Skeletal muscle satellite cell (primary cell): ENCODE data around the gene EPHB1.

Experiments
- H3K27me3 ChIP-seq: 2 replicates; pipeline ENCODE4 v1.7.0; 2013; ENCODE audit warnings: low read length; ENCODE audit not compliant: control insufficient read depth, insufficient read depth
- H3K36me3 ChIP-seq: 2 replicates; pipeline ENCODE4 v1.7.0; 2013; ENCODE audit warnings: mild to moderate bottlenecking, control low read depth, low read length; ENCODE audit not compliant: insufficient read depth
- H3K4me1 ChIP-seq: 2 replicates; pipeline ENCODE4 v1.7.0; 2013; ENCODE audit warnings: low read length; ENCODE audit not compliant: control insufficient read depth, insufficient read depth
- H3K4me2 ChIP-seq: 2 replicates; pipeline ENCODE4 v1.7.0; 2013; ENCODE audit warnings: mild to moderate bottlenecking, low read length
- H3K4me3 ChIP-seq: 2 replicates; pipeline ENCODE4 v1.7.0; 2013; ENCODE audit warnings: low read length
- H3K9ac ChIP-seq: 2 replicates; pipeline ENCODE4 v1.7.0; 2013; ENCODE audit warnings: mild to moderate bottlenecking, low read depth, low read length, moderate library complexity
- H3K9me3 ChIP-seq: replicated peaks from 2 replicates; pipeline ENCODE4 v1.7.0; 2013; ENCODE audit warnings: mild to moderate bottlenecking, control low read depth, low read length

EPHB1 gene

GRCh38 chr3:135131290-135131689, 336.2 kb downstream of the EPHB1 start:
- no peaks in the 10 kb centered on the region for H3K4me1 ChIP-seq
- H3K36me3 ChIP-seq: no peaks in the 10 kb centered on the region
- H3K4me2 ChIP-seq: no peak overlapping the region
- no peaks in the 10 kb centered on the region for H3K9me3 ChIP-seq
- H3K9ac ChIP-seq: no peak overlapping the region
- no peak overlapping the region for H3K4me3 ChIP-seq
- H3K27me3 ChIP-seq: no peaks in the 10 kb centered on the region

DNA sequence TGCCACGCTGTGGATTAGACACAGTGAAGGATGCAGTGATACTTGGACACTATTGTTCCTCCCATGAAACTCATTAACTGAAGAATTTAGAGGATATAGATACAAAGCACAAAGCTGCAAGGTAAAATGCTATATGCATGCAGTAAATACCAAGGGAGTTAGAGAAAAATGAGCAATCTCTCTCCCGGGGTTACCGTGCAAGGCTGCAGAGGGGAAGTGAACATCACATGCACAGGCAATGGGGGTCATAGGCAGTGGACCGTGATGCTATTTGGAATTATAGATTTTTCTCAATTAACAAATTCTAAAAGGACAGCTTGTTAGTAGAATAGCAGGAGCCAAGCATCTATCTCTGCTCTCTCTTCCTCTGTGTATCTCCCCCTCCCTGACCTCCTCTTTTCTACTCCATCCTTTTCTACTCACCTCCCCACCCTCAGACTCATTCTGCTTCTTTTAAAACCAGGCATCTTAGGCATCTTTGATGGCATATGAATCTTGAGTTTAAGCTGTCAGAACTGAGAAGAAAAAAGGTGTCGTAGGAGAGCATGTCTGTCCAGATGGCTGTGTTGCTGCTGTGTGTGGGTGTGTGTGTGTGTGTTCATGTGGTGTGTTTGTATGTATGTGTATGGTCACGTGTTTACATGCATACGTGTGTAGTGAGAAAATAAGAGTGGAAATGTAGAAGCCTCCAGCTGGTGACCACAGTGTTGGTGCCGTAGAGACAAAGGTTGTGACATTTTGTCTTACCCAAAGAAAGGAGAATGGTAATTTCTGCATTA, 339.0 kb downstream of the EPHB1 start:
- H3K9ac ChIP-seq: no peak overlapping the region

DNA sequence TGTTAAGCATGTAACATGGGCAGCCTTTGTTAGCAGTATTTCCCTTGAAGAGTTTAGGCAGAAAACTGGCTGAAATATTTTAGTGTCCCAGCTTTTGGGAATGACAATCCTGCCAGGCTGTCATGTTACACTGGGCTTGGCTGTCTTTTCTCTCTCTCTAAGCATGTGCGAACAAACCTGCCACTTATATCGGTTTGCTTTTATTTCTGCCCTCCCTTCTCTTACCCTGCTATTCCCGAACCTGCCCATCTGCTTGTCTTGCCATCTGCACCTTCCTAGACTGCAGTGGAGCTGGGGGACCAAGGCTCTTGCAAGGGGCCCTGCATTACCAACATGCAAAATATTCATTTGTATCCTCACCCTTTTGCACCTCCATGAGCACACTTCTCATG, 339.6 kb downstream of the EPHB1 start:
- Histone ChIP-seq H3K36me3 (no peaks in the 10 kb centered on the region), H3K4me3 (no peak overlapping the region), H3K4me1 (no peaks in the 10 kb centered on the region), H3K27me3 (no peaks in the 10 kb centered on the region), H3K9me3 (no peaks in the 10 kb centered on the region), H3K4me2 (no peak overlapping the region), H3K9ac (no peak overlapping the region)

More for the DNA sequence above, 339.0 kb downstream of the EPHB1 start:
- Histone ChIP-seq H3K4me1 (no peaks in the 10 kb centered on the region), H3K4me2 (no peak overlapping the region), H3K36me3 (no peaks in the 10 kb centered on the region), H3K9me3 (no peaks in the 10 kb centered on the region), H3K27me3 (no peaks in the 10 kb centered on the region), H3K4me3 (no peak overlapping the region)

- H3K9me3 ChIP-seq: no peaks in the 10 kb centered on the region
- H3K4me3 ChIP-seq: no peak overlapping the region
- no peak overlapping the region for H3K9ac ChIP-seq
- no peaks in the 10 kb centered on the region for H3K4me1 ChIP-seq
- H3K4me2 ChIP-seq: no peak overlapping the region
- H3K36me3 ChIP-seq: no peaks in the 10 kb centered on the region
- no peaks in the 10 kb centered on the region for H3K27me3 ChIP-seq
These were observed 340.4 kb downstream of the EPHB1 start for GRCh38 chr3:135135445-135135844.

GRCh38 chr3:135136361-135137100, 341.5 kb downstream of the EPHB1 start:
- Histone ChIP-seq H3K4me2 (no peak overlapping the region), H3K9ac (no peak overlapping the region), H3K4me1 (no peaks in the 10 kb centered on the region), H3K36me3 (no peaks in the 10 kb centered on the region), H3K9me3 (no peaks in the 10 kb centered on the region), H3K27me3 (no peaks in the 10 kb centered on the region), H3K4me3 (no peak overlapping the region)

DNA sequence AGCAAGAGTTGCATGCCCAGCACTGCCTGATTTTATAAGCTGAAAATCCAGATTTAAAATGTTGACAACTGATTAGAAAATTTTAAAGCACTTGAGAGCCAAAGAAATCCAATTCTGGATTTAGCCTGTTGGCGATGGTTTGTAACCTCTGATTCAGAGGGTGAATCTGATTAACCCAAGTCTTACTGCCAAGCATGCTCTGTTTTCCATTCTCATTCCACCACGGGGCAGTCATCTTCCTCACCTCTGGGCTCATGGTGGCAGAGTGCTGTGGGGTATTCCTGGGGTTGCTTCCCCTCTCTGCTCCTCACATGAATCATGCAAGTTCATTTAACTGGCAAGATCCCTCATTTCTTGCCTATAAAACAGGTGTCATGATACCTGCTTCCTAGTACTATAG, 342.2 kb downstream of the EPHB1 start:
- Histone ChIP-seq H3K4me2 (no peak overlapping the region), H3K27me3 (no peaks in the 10 kb centered on the region), H3K9me3 (no peaks in the 10 kb centered on the region), H3K4me1 (no peaks in the 10 kb centered on the region), H3K4me3 (no peak overlapping the region), H3K9ac (no peak overlapping the region), H3K36me3 (no peaks in the 10 kb centered on the region)

DNA sequence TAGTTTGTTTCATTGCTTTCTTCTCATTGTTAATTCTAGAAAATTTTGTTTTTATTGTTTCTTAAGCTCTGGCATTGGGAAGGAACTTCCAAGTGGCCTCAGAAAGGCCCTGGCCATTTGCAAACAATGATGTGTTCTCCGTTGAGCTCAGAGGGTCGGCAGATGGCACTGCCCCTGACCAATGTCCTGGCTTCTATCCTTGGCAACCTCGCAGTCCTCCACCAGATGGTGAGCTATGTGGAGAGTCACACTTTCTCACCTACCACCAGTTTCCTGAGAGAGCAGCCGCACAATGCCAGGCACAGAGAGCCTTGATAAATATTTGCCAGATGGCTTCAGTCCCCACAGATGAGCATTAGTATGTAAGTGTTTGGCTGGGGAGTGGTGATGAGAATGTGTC, 343.7 kb downstream of the EPHB1 start:
- no peaks in the 10 kb centered on the region for H3K9me3 ChIP-seq
- H3K4me3 ChIP-seq: no peak overlapping the region
- H3K27me3 ChIP-seq: no peaks in the 10 kb centered on the region
- no peaks in the 10 kb centered on the region for H3K4me1 ChIP-seq
- no peak overlapping the region for H3K9ac ChIP-seq
- no peaks in the 10 kb centered on the region for H3K36me3 ChIP-seq
- H3K4me2 ChIP-seq: no peak overlapping the region

DNA sequence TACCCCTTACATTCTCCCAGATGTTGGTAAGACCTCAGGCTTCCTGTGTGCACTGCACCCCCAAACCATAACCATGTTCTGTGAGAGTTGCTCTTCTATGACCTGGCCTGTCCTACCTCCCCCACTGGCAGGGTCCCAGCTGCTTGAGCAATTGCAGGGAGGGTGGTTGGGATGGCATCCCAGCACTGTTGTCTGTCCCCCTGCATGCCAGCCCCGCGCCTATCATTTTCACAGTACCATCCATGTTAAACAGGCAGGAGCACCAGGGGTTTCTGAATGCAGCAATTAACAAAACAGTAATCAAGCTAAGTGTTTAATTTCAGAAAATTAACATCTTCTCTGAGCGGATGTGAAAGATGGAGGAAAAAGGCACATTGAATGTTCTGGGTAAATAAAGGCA, 345.5 kb downstream of the EPHB1 start:
- H3K4me1 ChIP-seq: no peaks in the 10 kb centered on the region
- H3K36me3 ChIP-seq: no peaks in the 10 kb centered on the region
- H3K9me3 ChIP-seq: no peaks in the 10 kb centered on the region
- H3K4me2 ChIP-seq: no peak overlapping the region
- H3K9ac ChIP-seq: no peak overlapping the region
- no peaks in the 10 kb centered on the region for H3K27me3 ChIP-seq
- no peak overlapping the region for H3K4me3 ChIP-seq

GRCh38 chr3:135141160-135141559, 346.1 kb downstream of the EPHB1 start:
- Histone ChIP-seq H3K4me2 (no peak overlapping the region), H3K36me3 (no peaks in the 10 kb centered on the region), H3K9ac (no peak overlapping the region), H3K9me3 (no peaks in the 10 kb centered on the region), H3K27me3 (no peaks in the 10 kb centered on the region), H3K4me1 (no peaks in the 10 kb centered on the region), H3K4me3 (no peak overlapping the region)

GRCh38 chr3:135141672-135142071, 346.6 kb downstream of the EPHB1 start:
- Histone ChIP-seq H3K4me2 (no peak overlapping the region), H3K4me1 (no peaks in the 10 kb centered on the region)

DNA sequence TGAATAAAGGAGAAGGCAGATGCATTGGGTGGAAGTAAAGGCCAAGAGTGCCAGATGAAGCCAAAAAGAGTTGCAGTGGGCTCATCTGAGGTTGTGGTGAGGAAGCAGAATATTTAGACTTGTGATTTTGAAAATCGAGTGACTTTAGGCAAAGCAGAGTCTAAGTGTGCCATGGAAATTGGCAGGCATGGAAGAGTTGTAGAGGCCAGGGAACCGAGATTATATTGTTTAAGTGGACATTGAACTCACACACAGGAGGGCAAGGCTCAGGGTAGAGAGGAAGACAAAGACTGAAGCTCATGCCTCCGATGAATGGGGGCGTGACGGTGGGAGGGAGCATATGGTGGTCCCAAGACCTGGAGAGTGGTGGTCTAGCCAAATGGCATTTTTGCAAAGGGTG, 347.5 kb downstream of the EPHB1 start:
- H3K4me2 ChIP-seq: no peak overlapping the region
- H3K4me3 ChIP-seq: no peak overlapping the region
- no peaks in the 10 kb centered on the region for H3K9me3 ChIP-seq
- H3K27me3 ChIP-seq: no peaks in the 10 kb centered on the region
- H3K36me3 ChIP-seq: no peaks in the 10 kb centered on the region
- no peak overlapping the region for H3K9ac ChIP-seq
- H3K4me1 ChIP-seq: no peaks in the 10 kb centered on the region

More at GRCh38 chr3:135141672-135142071, 346.6 kb downstream of the EPHB1 start:
- Histone ChIP-seq H3K9me3 (no peaks in the 10 kb centered on the region), H3K27me3 (no peaks in the 10 kb centered on the region), H3K9ac (no peak overlapping the region), H3K36me3 (no peaks in the 10 kb centered on the region), H3K4me3 (no peak overlapping the region)

DNA sequence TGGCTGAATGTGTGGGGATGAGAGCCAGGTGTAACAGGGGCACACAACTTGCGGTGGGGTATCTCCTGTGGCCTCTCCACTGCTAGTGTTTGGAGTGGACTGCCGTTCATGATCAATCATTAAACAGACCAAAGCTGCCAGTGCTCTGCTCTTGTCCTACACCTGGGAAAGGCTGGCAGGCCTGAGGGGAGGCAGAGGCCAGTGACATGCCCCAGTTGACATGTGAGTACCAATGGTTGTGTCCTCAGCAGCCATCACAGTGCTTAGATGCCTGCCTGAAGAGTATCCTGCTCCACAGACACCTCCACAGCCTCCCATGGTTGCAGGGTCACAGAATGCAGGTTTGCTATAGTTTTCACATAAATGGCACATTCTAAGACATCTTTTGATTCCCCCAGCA, 348.4 kb downstream of the EPHB1 start:
- H3K9me3 ChIP-seq: no peaks in the 10 kb centered on the region
- H3K9ac ChIP-seq: no peak overlapping the region
- no peaks in the 10 kb centered on the region for H3K27me3 ChIP-seq
- H3K4me3 ChIP-seq: no peak overlapping the region
- no peaks in the 10 kb centered on the region for H3K4me1 ChIP-seq
- H3K36me3 ChIP-seq: no peaks in the 10 kb centered on the region
- no peak overlapping the region for H3K4me2 ChIP-seq
